NB4 (cell line): ENCODE measurements around the gene JAKMIP2.

Experiments
- DNase-seq: peaks from one replicate; pipeline ENCODE4 v3.0.0; 2010; ENCODE audit warnings: low read depth
- H3K4me3 ChIP-seq: one replicate; pipeline ENCODE4 v1.5.1; 2011; ENCODE audit warnings: mild to moderate bottlenecking, low read depth, low read length, moderate library complexity
- MYC ChIP-seq: IDR thresholded peaks from 2 replicates; pipeline ENCODE4 v1.6.1; 2011; ENCODE audit warnings: low read depth, low read length
- POLR2A ChIP-seq: IDR thresholded peaks from 2 replicates; pipeline ENCODE4 v1.6.1; 2011; ENCODE audit warnings: mild to moderate bottlenecking; ENCODE audit not compliant: insufficient read length; ENCODE audit errors: extremely low read depth
- TF ChIP-seq, protein P1 (sequence below): IDR thresholded peaks from one replicate; pipeline ENCODE4 v1.5.1; 2012; ENCODE audit warnings: low read depth, low read length
- TF ChIP-seq, protein P2 (sequence below): IDR thresholded peaks from 2 replicates; pipeline ENCODE4 v1.6.1; 2011; ENCODE audit warnings: low read depth, low read length

The JAKMIP2 gene

DNA sequence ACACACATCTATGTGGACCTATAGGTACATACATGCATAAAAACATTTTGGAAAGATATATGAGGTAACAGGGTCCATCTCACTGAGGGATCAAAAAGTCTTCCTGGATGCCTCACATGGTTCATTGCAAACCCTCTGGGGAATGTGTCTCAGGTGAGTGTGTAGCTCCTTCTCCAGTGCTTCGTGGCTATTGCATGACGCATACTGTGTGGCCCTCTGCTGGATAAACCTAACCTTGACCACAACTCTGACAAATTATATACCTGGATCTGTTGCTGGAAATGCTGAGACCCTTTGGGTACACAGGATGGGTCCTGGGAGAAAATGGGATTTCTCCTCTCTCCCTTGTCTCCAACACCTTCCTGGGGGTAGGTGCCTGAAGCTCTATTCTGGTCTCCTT is 91.9 kb downstream of the JAKMIP2 start:
- no peak overlapping the region for H3K4me3 ChIP-seq
- TF ChIP-seq POLR2A = no peak
- TF ChIP-seq, protein P1, sequence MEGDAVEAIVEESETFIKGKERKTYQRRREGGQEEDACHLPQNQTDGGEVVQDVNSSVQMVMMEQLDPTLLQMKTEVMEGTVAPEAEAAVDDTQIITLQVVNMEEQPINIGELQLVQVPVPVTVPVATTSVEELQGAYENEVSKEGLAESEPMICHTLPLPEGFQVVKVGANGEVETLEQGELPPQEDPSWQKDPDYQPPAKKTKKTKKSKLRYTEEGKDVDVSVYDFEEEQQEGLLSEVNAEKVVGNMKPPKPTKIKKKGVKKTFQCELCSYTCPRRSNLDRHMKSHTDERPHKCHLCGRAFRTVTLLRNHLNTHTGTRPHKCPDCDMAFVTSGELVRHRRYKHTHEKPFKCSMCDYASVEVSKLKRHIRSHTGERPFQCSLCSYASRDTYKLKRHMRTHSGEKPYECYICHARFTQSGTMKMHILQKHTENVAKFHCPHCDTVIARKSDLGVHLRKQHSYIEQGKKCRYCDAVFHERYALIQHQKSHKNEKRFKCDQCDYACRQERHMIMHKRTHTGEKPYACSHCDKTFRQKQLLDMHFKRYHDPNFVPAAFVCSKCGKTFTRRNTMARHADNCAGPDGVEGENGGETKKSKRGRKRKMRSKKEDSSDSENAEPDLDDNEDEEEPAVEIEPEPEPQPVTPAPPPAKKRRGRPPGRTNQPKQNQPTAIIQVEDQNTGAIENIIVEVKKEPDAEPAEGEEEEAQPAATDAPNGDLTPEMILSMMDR = peak; percentile 4
- peak; percentile 5 for DNase-seq

DNA sequence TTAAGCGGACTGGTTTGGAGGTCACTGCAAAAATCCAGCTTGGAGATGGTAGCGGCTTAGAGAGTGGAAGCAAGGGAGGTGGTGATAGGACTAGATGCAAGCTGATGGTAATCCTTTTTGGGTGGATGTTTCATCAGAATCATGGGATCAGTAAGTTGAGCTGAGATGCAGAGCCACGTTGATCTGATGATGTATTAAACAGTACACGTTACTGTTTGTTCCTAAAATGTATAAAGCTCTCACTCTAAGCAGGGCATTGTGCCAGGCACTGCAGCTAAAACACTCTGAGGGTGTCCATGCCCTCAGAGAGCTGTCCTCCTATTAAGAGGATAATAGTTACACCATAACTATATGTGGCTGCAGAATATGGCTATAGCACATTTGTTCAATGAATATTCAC is 93.1 kb downstream of the JAKMIP2 start:
- no peak overlapping the region for H3K4me3 ChIP-seq
- TF ChIP-seq, protein P1 = no peak
- TF ChIP-seq, protein P2, sequence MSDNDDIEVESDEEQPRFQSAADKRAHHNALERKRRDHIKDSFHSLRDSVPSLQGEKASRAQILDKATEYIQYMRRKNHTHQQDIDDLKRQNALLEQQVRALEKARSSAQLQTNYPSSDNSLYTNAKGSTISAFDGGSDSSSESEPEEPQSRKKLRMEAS = no peak
- TF ChIP-seq MYC (no peak), POLR2A (no peak)
- no peak for DNase-seq

DNA sequence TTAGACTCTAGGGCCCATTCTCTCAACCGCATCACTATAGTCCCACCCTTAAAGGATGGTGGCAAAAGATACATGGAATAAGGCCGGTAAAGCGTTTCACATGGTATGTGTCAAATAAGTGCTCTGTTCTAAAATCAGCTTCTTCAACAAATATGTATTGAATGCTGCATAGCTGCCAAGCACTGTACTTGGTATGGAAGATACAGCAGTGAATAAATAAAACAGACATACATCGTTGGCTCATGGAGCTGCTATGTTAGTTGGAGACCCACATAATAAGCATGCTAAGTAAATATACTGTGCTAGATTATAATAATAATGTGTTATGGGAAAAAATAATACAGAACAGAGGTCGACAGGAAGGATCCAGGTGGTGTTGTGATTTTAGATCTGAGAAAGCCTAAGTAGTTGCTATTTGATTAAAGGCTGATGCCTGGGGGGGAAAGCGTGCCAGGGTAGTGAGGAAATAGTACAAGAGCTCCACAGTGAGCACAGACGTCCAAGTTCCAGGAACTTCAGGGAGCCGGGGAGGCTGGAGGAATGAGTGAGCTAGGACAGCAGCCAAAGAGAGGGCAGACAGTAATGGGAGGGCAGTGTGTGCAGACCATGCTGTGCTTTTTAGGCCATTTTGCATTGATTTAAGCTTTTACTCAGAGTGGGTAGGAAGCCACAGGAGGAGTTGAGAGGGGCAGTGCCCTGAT is 93.7 kb downstream of the JAKMIP2 start:
- TF ChIP-seq, protein P2 = no peak
- TF ChIP-seq, protein P1 = no peak
- TF ChIP-seq POLR2A = no peak
- no peak for TF ChIP-seq MYC
- H3K4me3 ChIP-seq = no peak overlapping the region
- DNase-seq = no peak

DNA sequence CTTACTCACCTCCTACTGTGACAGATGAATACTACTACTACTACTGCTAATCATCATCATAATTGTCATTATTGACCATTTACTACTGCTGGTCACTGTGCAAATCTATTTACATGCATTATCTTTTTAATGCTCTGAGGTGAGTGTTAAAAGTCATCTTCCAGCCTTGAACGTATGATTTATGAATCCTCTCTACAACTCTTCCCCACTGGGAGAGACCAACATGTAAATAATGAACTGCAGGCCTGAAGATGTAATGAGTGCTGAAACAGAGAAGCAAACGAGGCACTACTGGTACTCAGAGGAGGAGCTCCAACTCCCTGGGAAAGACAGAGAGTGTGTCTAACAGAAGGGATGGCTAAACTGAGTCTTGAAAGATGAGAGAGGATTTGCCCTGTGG is 95.4 kb downstream of the JAKMIP2 start:
- H3K4me3 ChIP-seq = no peak overlapping the region
- TF ChIP-seq, protein P2 = no peak
- no peak for TF ChIP-seq POLR2A
- TF ChIP-seq, protein P1 = no peak
- no peak for TF ChIP-seq MYC
- DNase-seq = no peak

DNA sequence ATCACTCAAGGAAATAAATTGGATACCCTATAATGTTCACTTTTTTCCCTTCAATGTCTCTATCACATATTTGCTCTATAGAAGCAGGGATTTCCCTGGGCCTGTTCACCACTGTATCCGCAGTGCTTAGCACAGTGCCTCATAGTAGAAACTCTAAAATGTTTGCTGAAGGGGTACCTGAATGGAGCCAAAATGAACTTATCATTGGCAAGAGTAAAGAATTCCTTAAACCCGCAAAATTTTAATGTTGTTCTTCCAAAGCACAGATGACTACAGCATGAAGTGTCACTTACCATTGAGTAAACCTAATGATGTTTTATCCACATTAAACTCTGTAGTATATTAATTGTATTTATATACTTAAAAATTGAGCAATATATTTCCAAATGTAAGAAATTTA is 96.1 kb downstream of the JAKMIP2 start:
- no peak for TF ChIP-seq MYC
- no peak overlapping the region for H3K4me3 ChIP-seq
- no peak for DNase-seq

DNA sequence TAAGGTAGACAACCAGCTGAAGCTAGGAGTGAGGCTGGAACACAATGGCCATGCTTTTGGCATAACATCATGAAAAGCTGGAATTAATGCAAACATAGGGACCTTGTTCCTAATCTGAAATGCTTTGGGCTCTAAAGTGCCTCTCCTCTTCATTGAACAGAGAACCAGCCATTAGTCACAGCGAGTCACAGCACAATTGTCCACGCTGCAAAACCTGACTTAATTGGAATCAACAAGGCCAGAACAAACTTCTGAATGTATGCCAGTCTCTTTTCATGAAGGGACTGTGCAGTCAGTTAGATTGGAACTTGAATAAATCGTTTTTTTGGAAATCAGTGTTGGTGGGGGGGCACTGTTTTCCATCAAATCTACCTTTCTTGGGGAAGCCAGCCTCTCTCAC is 96.5 kb downstream of the JAKMIP2 start:
- no peak for TF ChIP-seq MYC
- TF ChIP-seq, protein P1 = no peak
- no peak for DNase-seq
- H3K4me3 ChIP-seq = no peak overlapping the region
